ENCODE measurements around the gene FNTB. TPM values are rescaled to one million over a fixed set of nuclear protein-coding genes. Genes with fewer than 3 reads are reported as not detected.

The FNTB gene
- total RNA-seq, 1 experiment from 2014 or later = 20.7 TPM

- peak overlapping the region in 2 of 3 experiments; percentile 34 to 87; a peak in 2 of 7 replicates for H3K27ac Mint-ChIP-seq
- H3K18ac ChIP-seq (ENCODE audit: insufficient read length, low read depth, low read length) = no peak overlapping the region
- no peaks in the 10 kb centered on the region for H4K20me1 ChIP-seq (ENCODE audit: control insufficient read depth, insufficient read depth, insufficient read length)
Measured at GRCh38 chr14:65077318-65077717, 90.6 kb downstream of the FNTB start.

More at GRCh38 chr14:65077318-65077717, 90.6 kb downstream of the FNTB start:
- Histone ChIP-seq H4K91ac (ENCODE audit: insufficient read length, low read depth, low read length) (no peak overlapping the region), H2AK5ac (ENCODE audit: insufficient read length, low read length) (no peak overlapping the region), H3K23me2 (ENCODE audit: insufficient read length, low read depth, low read length, poor library complexity, severe bottlenecking) (no peaks in the 10 kb centered on the region), H4K8ac (replicated peaks; ENCODE audit: insufficient read length, low read depth, low read length) (no peak overlapping the region), H2BK15ac (ENCODE audit: low read depth, low read length) (no peak overlapping the region), H2BK12ac (ENCODE audit: insufficient read length, low read depth, low read length) (no peak overlapping the region), H3K4me2 (ENCODE audit: insufficient read depth, insufficient read length, low read length) (no peak overlapping the region), H2BK120ac (ENCODE audit: low read depth, low read length, poor library complexity, severe bottlenecking) (no peak overlapping the region), H3K79me1 (ENCODE audit: insufficient read depth, low read depth, low read length, poor library complexity, severe bottlenecking) (no peaks in the 10 kb centered on the region), H3T11ph (ENCODE audit: low read length) (no peak overlapping the region), H2BK20ac (ENCODE audit: low read depth, low read length, poor library complexity, severe bottlenecking) (no peak overlapping the region), H3K14ac (ENCODE audit: insufficient read depth, low read length) (no peak overlapping the region), H2AFZ (ENCODE audit: low read length) (no peak overlapping the region), H3K27me3 (ENCODE audit: insufficient read depth, low read length) (no peaks in the 10 kb centered on the region), H3K23ac (ENCODE audit: insufficient read length, low read depth, low read length) (no peak overlapping the region), H3K4ac (ENCODE audit: low read depth, low read length) (no peak overlapping the region), H3K4me1 (ENCODE audit: insufficient read depth, low read length) (no peaks in the 10 kb centered on the region; the same call in 1 of the 2 replicates), H4K5ac (ENCODE audit: insufficient read length, low read depth, low read length) (no peak overlapping the region), H3K56ac (ENCODE audit: insufficient read length, low read depth, low read length) (no peak overlapping the region), H3K79me2 (ENCODE audit: insufficient read depth, low read length) (no peaks in the 10 kb centered on the region), H2BK5ac (ENCODE audit: insufficient read length, low read length) (no peak overlapping the region), H3K9me3 (ENCODE audit: control insufficient read depth, low read depth, low read length) (no peaks in the 10 kb centered on the region), H3K27ac (ENCODE audit: insufficient read length, low read depth, low read length) (no peak overlapping the region), H3K9ac (ENCODE audit: extremely low read depth, insufficient read length, low read length) (no peak overlapping the region)
- Mint-ChIP-seq H3K36me3 (ENCODE audit: insufficient read depth in 1 of 3, low read depth in 3 of 3) (peaks cover 13 to 49% (median 34%) of the 10 kb centered on the region in 3 experiments; a peak in 6 of 7 replicates), H3K9me3 (no peaks in the 10 kb centered on the region), H3K4me1 (peaks cover 12 to 15% of the 10 kb centered on the region in 2 experiments), H3K27me3 (ENCODE audit: low read depth) (no peaks in the 10 kb centered on the region; the same call in 1 of the 2 replicates), H3K4me3 (no peak overlapping the region)
- no CpG with 5 or more reads among the region's 2 CpGs for WGBS (ENCODE audit: extremely low coverage, insufficient read length, low lambda C conversion rate)
- TF ChIP-seq CTCF (conservative IDR thresholded peaks at IDR 0.05) = no peak
- peak; percentile 41 for DNase-seq

All from H9 (cell line).